Keratinocyte (primary cell): ENCODE data around the gene S100A9. TPM values are rescaled to one million over a fixed set of nuclear protein-coding genes. Genes with fewer than 3 reads are reported as not detected.

Experiments
- DNase-seq: peaks from one replicate; pipeline ENCODE4 v3.0.0-alpha.2; 2011; ENCODE audit warnings: low read depth, missing footprints, low spot score
- FAIRE-seq: peaks from 2 replicates; lab custom pipeline; 2011; peaks lifted over from hg19 to GRCh38; lab: Jason Lieb, UNC
- H2AFZ ChIP-seq: 2 replicates; pipeline ENCODE4 v1.6.0; 2012; ENCODE audit warnings: low read length, control low read depth, inconsistent platforms; ENCODE audit not compliant: control insufficient read depth
- H3K27ac ChIP-seq: 2 replicates; pipeline ENCODE4 v1.5.1; 2011; ENCODE audit warnings: low read length; ENCODE audit not compliant: control insufficient read depth, insufficient read depth
- H3K27me3 ChIP-seq: 3 replicates; pipeline ENCODE4 v1.6.0; 2011; ENCODE audit warnings: low read length; ENCODE audit not compliant: control insufficient read depth, insufficient read depth; ENCODE audit errors: extremely low read depth
- H3K36me3 ChIP-seq, 2 experiments: 2 replicates in 1 of 2; 3 replicates in 1 of 2; pipeline ENCODE4 v1.5.1; 2011; ENCODE audit warnings: low read length in 2 of 2, mild to moderate bottlenecking in 1 of 2; ENCODE audit not compliant: control insufficient read depth in 2 of 2, insufficient read depth in 2 of 2; ENCODE audit errors: extremely low read depth in 1 of 2
- H3K4me1 ChIP-seq: 3 replicates; pipeline ENCODE4 v1.5.1; 2011; ENCODE audit warnings: low read length; ENCODE audit not compliant: control insufficient read depth, insufficient read depth; ENCODE audit errors: extremely low read depth
- H3K4me2 ChIP-seq: 3 replicates; pipeline ENCODE4 v1.6.0; 2011; ENCODE audit warnings: low read depth, low read length; ENCODE audit not compliant: control insufficient read depth, insufficient read depth; ENCODE audit errors: extremely low read depth
- H3K4me3 ChIP-seq, 3 experiments: fragments of 200-600 bp in 1 of 3; sonication (generic) in 1 of 3; 2 replicates in 2 of 3; 3 replicates in 1 of 3; pipeline ENCODE4 v1.5.1; 2011 to 2016; ENCODE audit warnings: low read length in 3 of 3, mild to moderate bottlenecking in 3 of 3, control low read depth in 2 of 3, inconsistent platforms in 1 of 3, low read depth in 1 of 3, mixed read lengths in 1 of 3, mixed run types in 1 of 3, moderate library complexity in 1 of 3; ENCODE audit not compliant: control insufficient read depth in 2 of 3, insufficient read depth in 2 of 3; ENCODE audit errors: extremely low read depth in 1 of 3
- H3K79me2 ChIP-seq: 2 replicates; pipeline ENCODE4 v1.6.0; 2012; ENCODE audit warnings: low read length; ENCODE audit not compliant: control insufficient read depth, insufficient read depth
- H3K9ac ChIP-seq: 3 replicates; pipeline ENCODE4 v1.6.0; 2011; ENCODE audit warnings: low read length; ENCODE audit not compliant: control insufficient read depth, insufficient read depth; ENCODE audit errors: extremely low read depth
- H3K9me1 ChIP-seq: 3 replicates; pipeline ENCODE4 v1.6.0; 2011; ENCODE audit warnings: low read length; ENCODE audit not compliant: control insufficient read depth, insufficient read depth; ENCODE audit errors: extremely low read depth
- H3K9me3 ChIP-seq: 2 replicates; pipeline ENCODE4 v1.5.1; 2012; ENCODE audit warnings: low read depth, low read length; ENCODE audit not compliant: control insufficient read depth
- H4K20me1 ChIP-seq: 3 replicates; pipeline ENCODE4 v1.6.0; 2011; ENCODE audit warnings: low read length; ENCODE audit not compliant: control insufficient read depth, insufficient read depth; ENCODE audit errors: extremely low read depth
- EZH2 ChIP-seq: IDR thresholded peaks from one replicate; pipeline ENCODE4 v1.6.1; 2012; ENCODE audit warnings: inconsistent platforms, mild to moderate bottlenecking, low read length, moderate library complexity
- dilution Hi-C: fragments of 300-500 bp; cut with MboI; formaldehyde crosslinking; loops from one replicate; pipeline ENCODE4 v1.7.0; 2020; ENCODE audit warnings: low sequenced_read_pairs; ENCODE audit not compliant: extremely low pct_ligation_motif_present
- polyA plus RNA-seq, 5 experiments: library from polyadenylated mRNA; depleted of rRNA in 3 of 5; stranded (reverse) in 3 of 5; stranded (forward) in 1 of 5; unstranded in 1 of 5; fragments of >200 nt; gene quantifications; 1 replicate in 1 of 5; 2 replicates in 3 of 5; 3 replicates in 1 of 5; pipeline versions ENCODE4 v1.2.1 to v1.2.3, GENCODE V29; 2011 to 2012; ENCODE audit warnings: missing spikeins in 2 of 5, low read depth in 1 of 5, low replicate concordance in 1 of 5
- TF ChIP-seq, protein P1 (sequence below), 3 experiments: IDR thresholded peaks in 1 of 3; conservative IDR thresholded peaks in 1 of 3; optimal IDR thresholded peaks in 1 of 3; 2 replicates in 2 of 3; 3 replicates in 1 of 3; pipeline versions ENCODE3 to v1.5.1; 2011; ENCODE audit warnings: low read length in 3 of 3, mild to moderate bottlenecking in 3 of 3, moderate library complexity in 2 of 3, control low read depth in 1 of 3, inconsistent platforms in 1 of 3; ENCODE audit not compliant: insufficient read depth in 2 of 3; ENCODE audit errors: extremely low read depth in 1 of 3

Gene S100A9
- polyA plus RNA-seq, 1 donor (not counting 4 experiments of a cell fraction or from before 2014, with no cell fraction given), result 297 TPM

DNA sequence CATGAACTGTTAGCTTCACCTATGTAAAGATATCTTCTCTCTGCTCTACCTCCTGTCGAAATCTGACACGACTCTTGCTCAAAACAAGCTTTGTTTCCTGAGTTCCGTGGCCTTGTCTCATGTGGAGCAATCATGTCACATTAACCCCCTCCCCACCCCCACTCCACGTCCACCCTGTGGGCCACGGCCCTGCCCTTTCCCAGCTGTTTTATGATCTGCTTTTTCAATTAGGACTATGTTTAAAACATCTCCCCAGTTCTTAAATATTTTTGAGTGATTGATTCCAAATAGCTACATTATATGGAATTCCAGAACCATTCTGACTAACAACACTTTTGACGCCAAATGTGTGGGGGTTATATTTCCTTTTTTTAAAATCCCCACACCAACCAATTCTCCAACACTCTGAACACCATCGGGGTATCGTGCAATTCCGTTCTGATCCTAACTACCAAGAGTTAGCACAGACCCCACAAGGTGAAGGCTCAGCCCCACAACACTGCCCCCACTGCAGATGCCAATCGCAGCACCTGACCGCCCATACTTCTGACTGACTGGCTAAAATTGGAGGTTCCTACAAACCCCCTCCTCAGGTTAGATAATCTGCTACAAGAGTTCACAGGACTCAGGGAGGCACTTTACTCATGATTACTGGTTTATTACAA is 45.9 kb downstream of the S100A9 start:
- FAIRE-seq (no peak), DNase-seq (no peak)
- no peaks in the 10 kb centered on the region for H3K9me3 ChIP-seq
- H3K4me3 ChIP-seq, result no peak overlapping the region
- no peaks in the 10 kb centered on the region for H4K20me1 ChIP-seq
- no peak overlapping the region for H3K4me2 ChIP-seq
- H2AFZ ChIP-seq, result no peak overlapping the region
- no peak overlapping the region for H3K27ac ChIP-seq
- H3K79me2 ChIP-seq, result no peaks in the 10 kb centered on the region
- no peaks in the 10 kb centered on the region for H3K9me1 ChIP-seq
- no peak overlapping the region for H3K9ac ChIP-seq
- no peak for TF ChIP-seq EZH2
- TF ChIP-seq, protein P1, sequence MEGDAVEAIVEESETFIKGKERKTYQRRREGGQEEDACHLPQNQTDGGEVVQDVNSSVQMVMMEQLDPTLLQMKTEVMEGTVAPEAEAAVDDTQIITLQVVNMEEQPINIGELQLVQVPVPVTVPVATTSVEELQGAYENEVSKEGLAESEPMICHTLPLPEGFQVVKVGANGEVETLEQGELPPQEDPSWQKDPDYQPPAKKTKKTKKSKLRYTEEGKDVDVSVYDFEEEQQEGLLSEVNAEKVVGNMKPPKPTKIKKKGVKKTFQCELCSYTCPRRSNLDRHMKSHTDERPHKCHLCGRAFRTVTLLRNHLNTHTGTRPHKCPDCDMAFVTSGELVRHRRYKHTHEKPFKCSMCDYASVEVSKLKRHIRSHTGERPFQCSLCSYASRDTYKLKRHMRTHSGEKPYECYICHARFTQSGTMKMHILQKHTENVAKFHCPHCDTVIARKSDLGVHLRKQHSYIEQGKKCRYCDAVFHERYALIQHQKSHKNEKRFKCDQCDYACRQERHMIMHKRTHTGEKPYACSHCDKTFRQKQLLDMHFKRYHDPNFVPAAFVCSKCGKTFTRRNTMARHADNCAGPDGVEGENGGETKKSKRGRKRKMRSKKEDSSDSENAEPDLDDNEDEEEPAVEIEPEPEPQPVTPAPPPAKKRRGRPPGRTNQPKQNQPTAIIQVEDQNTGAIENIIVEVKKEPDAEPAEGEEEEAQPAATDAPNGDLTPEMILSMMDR (optimal IDR thresholded peaks at IDR 0.05 in 1 of 3, IDR thresholded peaks at IDR 0.05 in 1 of 3, conservative IDR thresholded peaks at IDR 0.05 in 1 of 3; ENCODE audit: extremely low read depth in 1 of 3, insufficient read depth in 2 of 3, low read length in 3 of 3), result no peak
- H3K4me1 ChIP-seq, result no peaks in the 10 kb centered on the region
- H3K27me3 ChIP-seq, result peaks cover 27% of the 10 kb centered on the region
- dilution Hi-C loops, result loop anchor here (10.0 kb wide), 1 partner anchor 49 kb away; the partner anchor contains the start of gene S100A9
- H3K36me3 ChIP-seq, result no peaks in the 10 kb centered on the region

DNA sequence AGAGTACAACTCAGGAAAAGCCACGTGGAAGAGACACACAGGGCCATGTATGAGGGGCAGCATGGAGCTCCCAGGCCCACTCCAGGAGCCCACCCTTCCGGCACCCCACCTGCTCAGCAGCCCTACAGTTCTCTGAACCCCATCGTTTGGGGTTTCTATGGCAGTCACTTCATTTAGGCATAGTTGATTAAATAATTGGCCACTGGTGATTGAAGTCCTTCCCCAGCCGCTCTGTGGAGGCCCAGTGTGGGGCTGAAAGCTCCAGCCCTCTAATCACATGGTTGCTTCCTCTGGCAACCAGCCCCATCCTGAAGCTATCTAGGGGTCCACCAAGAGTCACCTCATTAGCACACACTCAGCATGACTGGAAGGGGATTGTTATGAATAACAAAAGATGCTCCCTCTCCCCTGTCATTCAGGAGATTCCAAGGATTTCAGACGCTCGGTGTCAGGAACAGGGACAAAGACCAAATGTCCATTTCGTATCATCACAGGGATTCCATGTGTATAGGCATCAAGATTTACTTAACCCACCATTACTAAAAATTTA is 46.5 kb downstream of the S100A9 start:
- H3K9me1 ChIP-seq, result no peaks in the 10 kb centered on the region
- TF ChIP-seq EZH2, result no peak
- TF ChIP-seq, protein P1 (optimal IDR thresholded peaks at IDR 0.05 in 1 of 3, IDR thresholded peaks at IDR 0.05 in 1 of 3, conservative IDR thresholded peaks at IDR 0.05 in 1 of 3; ENCODE audit: extremely low read depth in 1 of 3, insufficient read depth in 2 of 3, low read length in 3 of 3), result no peak
- no peak for FAIRE-seq

More for the DNA sequence above, 46.5 kb downstream of the S100A9 start:
- Histone ChIP-seq H3K36me3 (no peaks in the 10 kb centered on the region), H3K9ac (no peak overlapping the region), H3K79me2 (no peaks in the 10 kb centered on the region), H3K27me3 (peaks cover 23% of the 10 kb centered on the region), H3K4me2 (no peak overlapping the region), H3K4me3 (no peak overlapping the region), H3K27ac (no peak overlapping the region), H2AFZ (no peak overlapping the region), H4K20me1 (no peaks in the 10 kb centered on the region), H3K9me3 (no peaks in the 10 kb centered on the region), H3K4me1 (no peaks in the 10 kb centered on the region)
- DNase-seq, result no peak
- dilution Hi-C loops, result loop anchor here (10.0 kb wide), 1 partner anchor 49 kb away; the partner anchor contains the start of gene S100A9
